GM19240 (cell line): ENCODE measurements around the gene FYB2.

Experiments
- DNase-seq: peaks from one replicate; pipeline ENCODE4 v3.0.0; 2011; ENCODE audit warnings: low spot score; ENCODE audit not compliant: insufficient read length

Gene FYB2, protein sequence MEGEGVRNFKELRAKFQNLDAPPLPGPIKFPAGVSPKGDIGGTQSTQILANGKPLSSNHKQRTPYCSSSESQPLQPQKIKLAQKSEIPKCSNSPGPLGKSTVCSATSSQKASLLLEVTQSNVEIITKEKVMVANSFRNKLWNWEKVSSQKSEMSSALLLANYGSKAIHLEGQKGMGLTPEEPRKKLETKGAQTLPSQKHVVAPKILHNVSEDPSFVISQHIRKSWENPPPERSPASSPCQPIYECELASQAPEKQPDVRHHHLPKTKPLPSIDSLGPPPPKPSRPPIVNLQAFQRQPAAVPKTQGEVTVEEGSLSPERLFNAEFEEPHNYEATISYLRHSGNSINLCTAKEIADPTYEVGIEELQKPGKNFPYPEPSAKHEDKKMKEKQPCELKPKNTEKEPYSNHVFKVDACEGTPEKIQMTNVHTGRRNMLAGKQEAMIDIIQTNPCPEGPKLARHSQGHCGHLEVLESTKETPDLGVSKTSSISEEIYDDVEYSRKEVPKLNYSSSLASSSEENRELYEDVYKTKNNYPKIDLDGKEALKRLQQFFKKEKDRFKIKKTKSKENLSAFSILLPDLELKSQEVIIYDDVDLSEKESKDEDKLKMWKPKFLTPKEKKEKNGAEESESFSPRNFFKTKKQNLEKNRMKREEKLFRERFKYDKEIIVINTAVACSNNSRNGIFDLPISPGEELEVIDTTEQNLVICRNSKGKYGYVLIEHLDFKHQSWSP

DNA sequence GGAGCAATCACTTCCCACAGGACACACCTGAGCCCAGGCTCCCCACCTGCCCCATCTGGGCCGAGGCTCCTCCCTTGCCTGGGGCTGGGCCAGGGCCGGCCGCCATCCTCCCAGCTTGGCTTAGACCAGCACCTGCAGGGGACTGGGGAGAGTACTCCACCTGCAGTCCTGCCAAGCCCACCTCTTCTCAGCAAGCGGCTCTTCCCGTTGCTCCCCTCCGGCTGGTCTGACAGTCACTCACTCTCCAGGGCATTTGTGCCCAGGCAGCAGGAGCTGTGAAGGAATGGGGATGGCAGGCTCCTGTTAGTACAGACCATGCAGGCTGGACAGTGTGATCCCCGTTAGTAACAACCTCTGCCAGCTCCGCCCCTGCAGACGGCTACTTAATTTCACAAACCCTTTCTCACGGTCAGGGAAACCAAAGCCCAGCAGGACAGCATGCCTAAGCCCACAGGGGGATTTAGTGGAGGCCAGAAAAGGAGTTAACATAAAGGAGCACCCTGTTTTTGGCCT is at the start of gene FYB2:
Gene FYB2, minus strand, starts transcription at position 18 of the 513 bp plus-strand sequence. CDS start 114 bp downstream, outside the sequence.
- no peak for DNase-seq

DNA sequence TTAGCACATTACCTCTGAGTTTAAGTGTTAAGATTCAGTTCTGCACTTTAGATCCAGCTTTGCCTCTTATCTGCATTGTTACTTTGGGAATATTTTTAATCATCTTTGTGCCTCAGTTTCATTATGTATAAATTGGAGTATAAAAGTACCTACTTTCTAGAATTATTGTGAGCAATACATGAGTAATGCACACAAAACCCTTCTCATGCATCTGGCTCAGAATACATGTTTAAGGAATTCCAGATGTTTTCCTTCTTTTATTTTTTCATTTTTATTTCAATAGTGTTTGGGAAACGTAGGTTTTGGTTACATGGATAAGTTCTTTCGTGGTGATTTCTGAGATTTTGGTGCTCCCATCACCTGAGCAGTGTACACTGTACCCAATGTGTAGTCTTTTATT is 49.6 kb upstream of the FYB2 start:
- no peak for DNase-seq

DNA sequence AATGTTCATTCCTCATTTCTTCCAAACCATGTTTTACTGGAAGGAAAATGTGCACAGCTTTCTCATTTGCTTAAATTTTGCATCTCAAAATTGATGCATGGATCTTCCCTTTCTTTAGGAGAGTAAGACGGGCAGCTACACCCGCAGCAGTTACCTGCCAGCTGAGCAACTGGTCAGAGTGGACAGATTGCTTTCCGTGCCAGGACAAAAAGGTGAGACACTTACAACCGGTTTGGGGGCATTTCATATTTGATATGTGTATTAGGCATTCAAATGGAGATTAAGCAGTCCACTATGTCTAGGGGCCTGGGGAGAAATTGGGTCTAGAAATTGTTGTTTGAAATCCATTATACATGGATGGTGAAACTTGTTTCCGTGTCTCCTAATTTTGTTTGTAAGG is 48.3 kb upstream of the FYB2 start:
- DNase-seq, result no peak

DNA sequence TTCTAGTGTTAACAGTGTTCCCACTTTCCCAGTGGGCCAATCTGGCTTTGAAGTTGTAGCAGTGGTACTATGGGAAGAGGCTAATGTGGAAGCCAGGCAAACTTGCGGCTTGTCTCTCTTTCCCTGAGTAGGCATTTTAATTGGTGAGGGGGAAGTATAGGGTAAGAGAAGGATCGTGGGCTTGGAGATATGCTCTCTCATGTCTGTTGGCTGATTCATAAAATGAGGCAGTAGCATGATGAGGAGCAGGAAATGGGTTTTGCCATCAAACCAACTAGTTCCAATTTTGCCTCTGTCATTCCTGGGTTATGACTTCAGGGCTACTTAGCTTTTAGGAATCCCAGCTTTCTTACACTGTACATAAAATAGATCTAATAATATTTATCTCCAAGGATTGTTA is 47.5 kb upstream of the FYB2 start:
- DNase-seq, result no peak

DNA sequence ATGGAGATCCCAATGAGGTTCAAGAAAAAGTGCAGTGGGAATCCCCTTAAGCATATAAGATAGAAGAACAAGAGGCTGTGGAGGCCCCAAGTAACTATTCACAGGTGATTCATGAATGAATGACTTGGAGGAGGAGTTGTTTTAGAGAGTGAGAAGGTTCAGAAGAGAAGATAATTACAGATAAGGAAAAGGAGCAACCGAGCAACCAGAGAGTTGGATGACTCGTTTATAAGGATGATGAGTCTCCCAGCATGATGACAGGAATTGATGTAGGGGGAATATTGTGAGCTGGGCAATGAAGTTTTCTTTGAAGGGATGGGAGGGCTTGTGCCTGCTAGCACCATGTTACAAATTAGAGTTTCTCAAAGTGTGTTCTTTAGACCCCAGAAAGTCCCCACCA is 45.2 kb upstream of the FYB2 start:
- DNase-seq, result no peak

DNA sequence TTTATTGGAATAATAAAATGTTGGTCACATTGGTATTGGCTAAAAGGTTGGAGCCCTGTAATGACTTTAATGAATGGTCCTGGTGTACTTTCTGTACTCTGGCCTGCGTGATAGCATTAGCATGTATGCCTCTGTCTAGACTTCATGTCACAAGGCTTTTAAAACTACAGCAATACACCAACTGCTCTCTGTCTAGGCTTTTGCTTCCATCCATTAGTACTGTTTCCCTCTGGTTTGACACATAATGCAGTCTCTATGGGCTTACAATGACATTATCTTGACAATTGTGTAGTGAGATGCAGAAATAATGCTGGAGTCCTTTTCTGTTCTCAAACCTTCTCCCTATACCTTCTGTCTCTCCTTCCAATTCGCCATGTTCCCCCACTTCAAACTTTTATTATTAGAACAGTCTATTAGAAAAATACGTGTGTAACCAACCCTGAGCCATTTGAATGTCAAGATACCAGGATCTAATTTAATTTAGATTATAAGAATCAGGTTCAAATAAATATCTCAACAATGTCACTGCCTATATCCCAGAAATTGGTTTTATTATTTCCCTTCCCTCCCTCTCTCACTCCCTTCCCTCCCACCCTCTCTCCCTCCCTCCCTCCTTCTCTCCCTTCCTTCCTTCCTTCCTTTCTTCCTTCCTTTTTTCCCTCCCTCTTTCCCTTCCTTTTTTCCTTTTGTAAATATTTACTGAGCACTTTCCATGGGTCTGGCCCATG is 44.2 kb upstream of the FYB2 start:
- no peak for DNase-seq

DNA sequence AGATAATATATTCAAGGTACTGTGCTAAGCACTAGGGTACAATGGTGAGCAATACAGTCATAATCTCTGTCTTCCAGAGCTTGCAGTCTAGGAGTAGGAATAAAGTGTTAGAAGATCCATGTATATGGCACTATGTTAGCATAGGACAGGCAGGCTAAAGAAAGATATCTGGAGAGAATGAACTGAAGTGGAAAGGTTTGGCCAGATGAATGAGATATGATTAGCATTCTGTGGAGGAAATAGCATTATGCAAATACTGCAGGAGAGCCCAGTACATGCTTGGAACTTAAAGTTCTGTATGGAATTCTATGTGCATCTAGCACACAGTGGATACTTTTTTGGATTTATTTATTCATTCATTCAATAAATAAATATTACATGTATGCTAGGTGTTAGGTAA is 40.1 kb upstream of the FYB2 start:
- no peak for DNase-seq

DNA sequence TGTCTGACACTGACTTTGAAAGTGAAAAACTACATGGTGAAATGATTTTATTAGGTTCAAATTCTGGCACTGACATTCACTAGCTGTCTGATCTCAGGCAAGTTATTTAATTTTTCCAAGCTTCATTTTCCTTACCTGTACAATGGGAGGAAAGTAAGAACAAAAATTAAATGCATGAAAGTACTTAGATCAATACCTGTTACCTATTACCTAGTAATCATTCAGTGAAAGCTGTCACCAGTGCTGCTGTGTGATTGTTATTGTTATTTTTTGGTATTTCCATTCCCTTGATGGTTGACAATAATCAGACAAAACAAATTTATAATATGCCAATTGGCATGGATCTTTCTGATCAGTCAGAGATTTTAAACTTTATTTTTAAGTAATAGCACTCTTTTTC is 37.0 kb upstream of the FYB2 start:
- no peak for DNase-seq

DNA sequence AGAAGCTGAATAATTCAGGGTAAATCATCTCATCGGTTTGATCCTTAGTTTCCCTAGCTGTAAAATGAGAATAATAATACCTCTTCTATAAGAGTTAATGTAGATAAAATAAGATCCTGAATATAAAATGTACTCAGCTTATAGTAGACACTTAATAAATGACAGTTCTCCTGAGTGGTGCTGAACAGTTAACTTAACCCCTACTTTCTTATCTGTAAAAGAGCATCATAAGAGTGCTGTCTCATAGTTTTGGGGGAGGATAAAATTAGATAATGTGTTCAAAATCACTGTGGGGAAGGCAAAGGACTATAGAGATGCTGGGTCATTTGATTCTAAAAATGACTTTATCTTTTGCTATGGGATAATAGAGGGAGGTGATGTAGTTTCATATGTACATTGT is 36.0 kb upstream of the FYB2 start:
- no peak for DNase-seq

DNA sequence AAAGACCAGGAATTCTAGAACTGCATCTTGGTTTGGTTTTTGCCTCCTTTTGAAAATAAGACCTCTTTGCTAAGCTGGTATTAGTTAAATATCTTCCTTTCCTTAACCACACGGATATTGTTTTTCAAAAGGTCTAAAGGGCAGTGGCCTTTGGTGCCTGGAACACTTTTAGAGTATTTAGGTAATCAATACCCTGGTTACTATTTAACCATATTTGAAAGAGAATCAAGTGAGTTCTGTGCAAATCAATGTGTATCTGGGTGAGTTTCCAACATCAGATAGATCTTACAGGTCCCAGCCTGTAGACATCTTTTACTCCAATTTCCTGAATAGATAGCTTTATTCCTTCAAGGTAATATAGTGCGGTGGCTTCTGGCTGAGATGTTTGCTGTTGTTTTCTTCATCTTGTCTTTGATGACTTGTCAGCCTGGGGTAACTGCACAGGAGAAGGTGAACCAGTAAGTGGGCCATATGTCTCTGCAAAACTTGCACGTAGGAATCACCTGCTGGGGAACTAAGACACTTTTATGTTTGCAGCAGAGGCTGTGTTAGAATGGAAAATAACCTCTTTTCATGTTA is 35.4 kb upstream of the FYB2 start, which contains the start of gene C8A:
Gene C8A, plus strand, starts transcription at position 277 of the 579 bp plus-strand sequence. Its CDS starts 105 bp downstream, at position 382.
- DNase-seq, result no peak

DNA sequence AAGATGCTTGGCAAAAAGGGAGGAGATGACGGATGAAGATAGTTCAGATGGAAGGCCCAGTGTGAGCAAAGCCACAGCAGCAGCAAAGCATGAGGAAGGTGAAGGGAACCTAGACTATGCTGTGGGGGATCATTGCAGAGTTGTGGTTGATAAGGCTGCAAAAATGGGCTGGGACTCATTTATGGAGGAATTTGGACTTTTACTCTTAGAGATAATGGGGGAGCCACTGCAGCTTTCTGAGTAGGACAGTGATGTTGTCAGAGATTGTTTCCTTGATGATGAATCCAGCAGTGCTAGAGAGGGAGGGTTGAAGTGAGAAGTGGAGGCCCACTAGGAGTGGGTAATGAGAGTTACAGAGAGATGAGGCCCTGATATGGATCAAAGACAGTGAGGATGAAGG is 33.3 kb upstream of the FYB2 start:
- no peak for DNase-seq

DNA sequence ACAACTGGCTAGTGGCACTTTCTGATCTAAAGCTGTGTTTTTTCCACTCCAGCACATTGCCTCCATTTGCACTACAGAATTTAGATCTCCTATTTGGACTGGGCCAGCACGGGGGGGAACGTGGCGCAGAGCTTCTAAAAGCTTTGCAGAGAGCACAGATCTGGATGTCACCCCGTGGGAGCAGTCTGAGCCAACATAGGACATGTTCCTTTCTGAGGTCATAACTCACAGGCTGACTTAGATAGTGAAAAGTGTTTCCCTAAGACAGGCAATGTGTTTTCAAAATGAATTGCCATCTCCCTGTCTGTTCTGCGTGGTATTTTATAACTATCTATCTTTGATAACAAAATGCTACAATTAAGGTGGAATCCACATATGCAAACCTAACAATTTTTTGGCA is 31.7 kb upstream of the FYB2 start:
- no peak for DNase-seq

DNA sequence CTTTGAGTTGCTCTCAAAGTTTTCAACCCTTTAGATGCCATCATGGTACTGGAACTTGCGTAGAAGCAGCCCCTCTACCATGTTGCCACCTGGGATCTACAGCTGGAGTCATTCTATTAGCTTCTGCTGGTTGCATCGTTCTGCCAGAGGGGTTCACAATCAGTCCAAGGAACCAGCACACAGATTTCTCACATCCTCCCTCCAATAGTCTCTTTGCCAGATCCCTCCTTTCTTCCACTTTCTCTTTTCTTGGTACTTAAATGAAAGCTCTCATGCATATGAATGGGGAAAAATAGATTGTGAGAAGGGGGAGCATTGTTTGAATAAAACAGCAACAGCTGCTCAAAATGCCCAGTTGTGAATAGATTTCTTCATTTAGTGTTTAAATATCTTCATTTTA is 31.2 kb upstream of the FYB2 start:
- no peak for DNase-seq

DNA sequence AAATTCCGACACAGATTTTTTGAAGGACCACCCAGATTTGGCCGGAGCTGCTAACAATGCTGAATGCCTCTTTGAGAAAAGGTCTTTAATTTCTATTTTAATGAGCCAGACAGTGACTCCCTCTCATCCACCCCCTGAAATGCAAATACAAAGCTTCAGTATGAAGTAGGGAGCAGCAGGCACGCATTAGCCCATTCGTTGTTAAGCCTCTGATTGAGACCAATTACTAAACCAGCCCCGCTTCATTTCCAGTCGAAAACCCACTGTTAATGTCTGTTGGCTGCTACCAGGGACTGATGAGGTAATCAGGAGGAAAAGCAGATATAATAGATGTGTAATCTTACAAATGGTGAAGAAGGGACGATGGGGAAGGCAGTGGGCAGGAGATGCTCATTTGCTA is 30.5 kb upstream of the FYB2 start:
- no peak for DNase-seq

DNA sequence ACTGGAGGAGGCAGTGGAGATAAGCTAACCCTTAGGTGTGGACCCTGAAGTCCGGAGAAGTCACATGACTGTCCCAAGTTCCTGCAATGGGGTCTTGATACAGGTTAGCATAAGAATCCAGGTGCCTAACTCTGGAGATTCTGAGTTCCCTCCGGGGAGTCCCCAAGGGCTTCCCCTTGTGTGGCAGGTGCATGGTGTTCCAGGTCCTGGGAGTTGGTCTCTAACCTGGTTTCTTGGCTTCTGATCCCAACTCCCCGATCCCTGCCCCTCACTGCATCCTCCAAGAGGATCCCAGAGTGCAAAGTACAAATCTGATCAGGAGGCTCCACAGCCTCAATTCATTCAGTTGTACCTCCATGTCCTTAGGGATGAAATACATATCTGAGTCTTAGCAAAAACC is 26.1 kb upstream of the FYB2 start:
- DNase-seq, result no peak

DNA sequence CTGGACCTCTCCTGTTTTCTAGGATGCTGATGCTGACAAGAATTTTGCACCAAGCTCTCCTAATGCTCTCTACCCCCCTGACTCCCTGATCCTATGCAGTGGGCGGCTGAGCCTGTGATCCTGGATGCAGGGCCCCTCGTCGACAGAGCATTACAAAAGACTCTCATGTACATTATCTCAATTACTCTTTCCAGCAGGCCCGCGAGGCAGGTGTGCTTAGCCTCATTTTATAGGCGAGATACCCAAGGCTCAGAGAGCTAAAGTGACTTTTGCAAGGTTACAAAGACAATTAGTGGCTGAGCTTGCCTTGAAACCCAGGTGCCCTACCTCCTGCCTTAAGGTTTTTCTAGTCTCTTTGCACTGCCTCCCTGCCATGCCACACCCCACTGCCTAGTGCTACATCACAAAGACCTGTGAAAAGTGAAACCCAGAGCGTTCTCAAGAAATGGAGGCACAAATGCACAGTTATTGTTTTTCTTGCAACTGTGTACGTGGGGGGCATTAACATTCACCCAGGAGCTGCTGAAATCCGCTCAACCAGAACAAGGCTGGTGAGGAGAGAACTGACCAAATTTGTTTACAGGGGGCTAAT is 25.4 kb upstream of the FYB2 start:
- DNase-seq, result no peak

DNA sequence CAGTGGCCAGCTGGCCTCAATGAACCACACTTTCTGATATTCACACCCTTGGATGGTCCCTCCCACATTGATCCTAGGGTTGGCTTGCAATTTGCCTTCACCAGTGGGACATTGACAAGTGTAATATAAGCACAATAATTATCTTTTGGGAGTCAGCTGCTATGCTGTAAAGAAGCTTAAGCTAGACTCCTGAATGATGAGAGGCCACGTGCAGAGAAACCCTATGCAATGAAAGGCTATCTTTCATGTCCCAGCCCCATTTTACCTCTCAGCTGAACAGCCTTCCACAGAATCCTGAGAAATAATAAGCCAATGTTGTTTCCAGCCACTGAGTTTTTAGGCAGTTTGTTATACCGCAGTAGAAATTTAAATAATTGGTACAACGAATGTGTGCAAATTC is 24.3 kb upstream of the FYB2 start:
- no peak for DNase-seq

DNA sequence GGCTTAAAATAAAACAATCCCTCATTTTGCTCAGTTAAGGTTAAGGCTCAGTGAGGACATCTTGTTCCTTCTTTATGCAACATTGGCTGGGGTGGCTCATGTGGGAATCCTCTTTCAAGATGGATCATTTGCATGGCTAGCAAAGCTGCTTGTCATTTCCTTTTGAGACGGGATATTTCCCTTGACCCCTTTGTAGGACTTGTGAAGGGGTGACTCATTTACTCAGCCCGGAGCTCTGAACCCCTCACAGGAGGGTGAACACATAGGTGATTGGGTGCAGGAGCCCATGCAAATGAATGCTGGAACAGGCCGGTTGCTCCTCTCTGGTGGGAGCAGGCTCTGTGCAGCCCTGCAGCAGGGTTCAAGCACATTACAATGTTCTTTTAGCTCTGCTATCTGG is 19.6 kb upstream of the FYB2 start:
- DNase-seq, result no peak

DNA sequence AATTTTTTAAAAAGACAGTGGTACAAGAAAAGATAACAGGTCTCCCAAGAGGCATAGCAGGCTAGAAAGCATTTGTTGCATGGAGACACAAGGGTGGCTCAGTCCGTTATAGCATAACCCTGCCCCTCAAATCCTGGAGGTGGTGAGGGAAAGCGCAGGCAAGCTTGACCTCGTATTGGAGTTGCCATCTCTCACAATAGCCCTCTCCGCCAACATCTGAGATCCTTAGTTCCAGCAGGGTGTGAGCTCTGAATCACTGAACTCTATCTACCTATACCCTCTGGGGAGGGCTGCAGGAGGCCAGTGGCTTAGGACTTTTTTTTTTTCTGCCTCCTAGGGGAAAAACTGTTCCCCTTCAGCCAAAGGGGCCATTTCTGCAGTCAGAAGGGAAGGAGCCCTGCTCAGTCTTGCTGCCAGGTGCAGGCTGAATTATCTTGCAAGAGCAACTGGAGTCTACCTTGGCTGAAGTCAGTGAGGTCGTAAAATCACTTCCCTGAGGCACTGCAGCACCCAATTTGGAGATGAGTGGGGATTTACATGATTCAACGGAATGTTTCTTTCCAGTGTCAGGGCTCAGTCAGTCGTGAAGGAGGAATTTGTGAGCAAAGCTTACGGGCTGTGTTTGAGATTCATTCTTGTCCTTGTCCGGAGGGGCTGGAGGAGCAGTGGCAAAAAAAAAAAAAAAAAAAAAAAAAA is 18.2 kb upstream of the FYB2 start:
- DNase-seq, result no peak

DNA sequence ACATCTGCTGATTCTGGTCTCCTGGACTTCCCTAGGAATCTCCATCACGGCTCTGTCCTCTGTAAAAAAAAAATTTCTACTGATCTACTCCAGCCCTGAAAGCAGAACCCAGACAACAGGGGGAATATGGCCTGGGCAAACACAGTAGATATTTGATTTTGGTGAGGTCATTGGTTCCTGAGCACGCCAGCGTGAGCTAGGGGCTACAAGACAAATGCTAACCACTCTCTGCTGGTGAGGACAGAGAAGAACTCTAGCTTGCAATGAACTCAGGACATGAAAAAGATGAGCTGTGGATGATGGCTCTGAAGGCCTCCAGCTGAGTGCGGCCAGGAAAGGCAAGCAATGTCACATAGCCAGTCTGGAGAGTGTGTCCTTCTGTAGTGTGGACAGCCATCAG is 17.2 kb upstream of the FYB2 start:
- DNase-seq, result no peak

DNA sequence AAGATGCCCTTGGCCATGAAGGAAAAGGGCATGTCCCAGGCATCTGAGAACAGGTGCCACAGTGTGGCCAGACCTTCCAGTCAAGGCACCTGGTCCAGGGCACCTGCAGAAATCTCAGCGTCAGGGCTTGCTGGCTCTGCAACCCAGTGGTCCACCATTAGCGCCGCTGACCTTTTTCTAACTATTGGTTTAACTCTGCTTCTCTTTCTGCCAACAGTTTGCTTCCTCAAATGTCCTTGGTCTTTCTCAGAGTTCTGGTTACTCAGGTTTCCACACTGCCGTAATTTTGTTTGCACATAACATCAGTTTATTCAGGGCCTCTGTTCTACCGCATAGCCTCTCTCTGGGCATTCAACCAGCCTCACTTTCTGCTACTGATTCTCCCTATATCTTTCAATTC is 16.5 kb upstream of the FYB2 start:
- no peak for DNase-seq
